H1 (cell line): Measurements from ENCODE around the gene OTOGL. TPM values are rescaled to one million over a fixed set of nuclear protein-coding genes. Genes with fewer than 3 reads are reported as not detected.

Experiments
- CEBPB ChIP-seq: IDR thresholded peaks from 2 replicates; pipeline ENCODE4 v1.6.1; 2012; ENCODE audit warnings: low read depth, low read length
- KDM4A ChIP-seq: IDR thresholded peaks from one replicate; pipeline ENCODE4 v1.7.1; 2012; ENCODE audit warnings: low read depth, mild to moderate bottlenecking, moderate library complexity, low read length, inconsistent platforms; ENCODE audit not compliant: severe bottlenecking
- ZNF274 ChIP-seq: IDR thresholded peaks from 2 replicates; pipeline ENCODE4 v1.7.0; 2012; ENCODE audit warnings: low read length, borderline replicate concordance; ENCODE audit errors: extremely low read depth
- polyA plus RNA-seq, 7 experiments: library from polyadenylated mRNA; depleted of rRNA in 3 of 7; stranded (reverse) in 5 of 7; unstranded in 2 of 7; fragments of >200 nt in 5 of 7; fragments of 200-250 nt in 2 of 7; gene quantifications; 1 replicate in 5 of 7; 2 replicates in 1 of 7; 4 replicates in 1 of 7; pipeline versions ENCODE4 v1.2.1 to v1.2.3, GENCODE V29; 2011 to 2013; ENCODE audit warnings: missing spikeins in 2 of 7, mixed read lengths in 2 of 7
- total RNA-seq: library from RNA; stranded (reverse); fragmentation: NEBNext Ultra II Directional; extraction: Animal tissue kit (Norgen Biotek cat#: 25700); gene quantifications from 2 replicates; pipeline ENCODE4 v1.2.1, GENCODE V29; 2021

The OTOGL gene
- total and polyA plus RNA-seq, 2 of the 8 experiments (the other 6 are each of a cell fraction or from before 2014, with no cell fraction given): 0.12 to 0.17 TPM

GRCh38 chr12:80107221-80107620 lies 7.9 kb downstream of the OTOGL start (continued):
- no peak for TF ChIP-seq KDM4A
- no peak for TF ChIP-seq ZNF274
- TF ChIP-seq CEBPB: no peak
